GM12878 (cell line): ENCODE measurements around the gene ACTL6B. TPM values are rescaled to one million over a fixed set of nuclear protein-coding genes. Genes with fewer than 3 reads are reported as not detected.
A peak's percentile ranks its signal among the peaks of the same experiment; 100 is the strongest.

Experiments used
- ATAC-seq: fragments of 200-7000 bp; cut with Tn5 transposase; 3 replicates; pipeline ENCODE4 v1.9.1; 2020; ENCODE audit warnings: mild to moderate bottlenecking, moderate library complexity
- BruUV-seq: library from RNA; stranded (reverse); fragments of 400-500 nt; replicated peaks from 2 replicates; lab custom pipeline; 2021; lab: Mats Ljungman, UMichigan
- CTCF ChIA-PET: fragments of 300-600 bp; sonication (Branson Sonifier 250); formaldehyde crosslinking; extraction: SDS; loops from one replicate; lab custom pipeline; 2021; ENCODE audit warnings: inconsistent platforms; lab: Yijun Ruan, JAX
- POLR2A ChIA-PET: fragments of 350-600 bp; formaldehyde crosslinking; extraction: SDS; loops from one replicate; lab custom pipeline; 2021; ENCODE audit warnings: inconsistent platforms; lab: Charles Lee
- RAD21 ChIA-PET: fragments of 300-600 bp; sonication (Branson Sonifier 250); formaldehyde crosslinking; loops from one replicate; lab custom pipeline; 2023; ENCODE audit warnings: antibody characterized with exemption; ENCODE audit not compliant: unreplicated experiment; lab: Charles Lee
- SMC1A ChIA-PET: fragments of 300-600 bp; sonication (Branson Sonifier 250); formaldehyde crosslinking; loops from one replicate; lab custom pipeline; 2023; ENCODE audit not compliant: unreplicated experiment, uncharacterized antibody; lab: Charles Lee
- DNase-seq: peaks from one replicate; pipeline ENCODE4 v3.0.0-alpha.2; 2011; ENCODE audit warnings: low read depth, low spot score
- FAIRE-seq: peaks from 3 replicates; lab custom pipeline; 2011; peaks lifted over from hg19 to GRCh38; lab: Jason Lieb, UNC
- H2AFZ ChIP-seq: 2 replicates; pipeline ENCODE4 v1.6.0; 2011; ENCODE audit warnings: low read depth, low read length, control low read depth; ENCODE audit not compliant: control insufficient read depth
- H3K27ac ChIP-seq: 2 replicates; pipeline ENCODE4 v1.5.1; 2011; ENCODE audit warnings: control low read depth; ENCODE audit not compliant: control insufficient read depth, insufficient read depth
- H3K27me3 ChIP-seq, 2 experiments: replicated peaks in 1 of 2; 2 replicates each; pipeline versions ENCODE4 v1.6.0 to v1.6.1; 2011; ENCODE audit warnings: low read length in 1 of 2; ENCODE audit not compliant: control insufficient read depth in 2 of 2, insufficient read depth in 2 of 2
- H3K36me3 ChIP-seq, 2 experiments: 2 replicates each; pipeline ENCODE4 v1.5.1; 2011; ENCODE audit warnings: low read length in 1 of 2; ENCODE audit not compliant: control insufficient read depth in 2 of 2, insufficient read depth in 2 of 2
- H3K4me1 ChIP-seq: 2 replicates; pipeline ENCODE4 v1.6.1; 2011; ENCODE audit warnings: mild to moderate bottlenecking, low read length, moderate library complexity, mixed read lengths; ENCODE audit not compliant: control insufficient read depth, insufficient read depth
- H3K4me2 ChIP-seq: 2 replicates; pipeline ENCODE4 v1.6.0; 2011; ENCODE audit warnings: control low read depth; ENCODE audit not compliant: control insufficient read depth, insufficient read depth
- H3K4me3 ChIP-seq: fragments of 200-600 bp; sonication (generic); 2 replicates; pipeline ENCODE4 v1.5.1; 2016
- H3K79me2 ChIP-seq: 2 replicates; pipeline ENCODE4 v1.6.0; 2011; ENCODE audit warnings: low read length; ENCODE audit not compliant: control insufficient read depth, insufficient read depth
- H3K9ac ChIP-seq: 2 replicates; pipeline ENCODE4 v1.8.0; 2011; ENCODE audit warnings: low read length, control low read depth, mixed read lengths; ENCODE audit not compliant: control insufficient read depth, insufficient read depth
- H3K9me3 ChIP-seq: replicated peaks from 3 replicates; pipeline ENCODE4 v1.5.1; 2011; ENCODE audit warnings: mild to moderate bottlenecking, low read length; ENCODE audit not compliant: control insufficient read depth, insufficient read depth
- H4K20me1 ChIP-seq: 2 replicates; pipeline ENCODE4 v1.6.0; 2011; ENCODE audit not compliant: control insufficient read depth, insufficient read depth
- BRCA1 ChIP-seq: IDR thresholded peaks from 2 replicates; pipeline ENCODE4 v1.6.1; 2011; ENCODE audit warnings: low read depth, low read length, improper control_type of control experiment
- POLR2A ChIP-seq: IDR thresholded peaks from 2 replicates; pipeline ENCODE4 v1.6.1; 2011; ENCODE audit warnings: low read depth, mild to moderate bottlenecking, low read length
- POLR2AphosphoS2 ChIP-seq: IDR thresholded peaks from 2 replicates; pipeline ENCODE4 v1.6.1; 2011; ENCODE audit warnings: low read depth, mild to moderate bottlenecking, low read length, improper control_type of control experiment, moderate library complexity
- POLR2AphosphoS5 ChIP-seq: IDR thresholded peaks from 2 replicates; pipeline ENCODE4 v1.6.1; 2011; ENCODE audit warnings: mild to moderate bottlenecking, low read length, inconsistent platforms
- SMAD5 ChIP-seq: IDR thresholded peaks from 2 replicates; pipeline ENCODE4 v1.6.1; 2016; ENCODE audit warnings: antibody characterized with exemption, low read depth
- WGBS: methylation state at CpG from one replicate; pipeline ENCODE4 v1.1.6; 2016; ENCODE audit warnings: low lambda C conversion rate; ENCODE audit not compliant: insufficient replicate concordance, insufficient coverage; ENCODE audit errors: missing lambda C conversion rate; 5-methylcytosine and 5-hydroxymethylcytosine counted together
- in situ Hi-C: fragments of 300-500 bp; cut with MboI; formaldehyde crosslinking; loops from 9 replicates; pipeline ENCODE4 v1.14.3; 2018; ENCODE audit warnings: mixed read lengths
- intact Hi-C: fragments of 100-400 bp; cut with micrococcal nuclease; formaldehyde crosslinking; loops from one replicate; pipeline ENCODE4 v1.14.2; 2022; ENCODE audit not compliant: unreplicated experiment
- polyA plus RNA-seq, 11 experiments: library from polyadenylated mRNA; depleted of rRNA in 4 of 11; unstranded in 6 of 11; stranded (reverse) in 5 of 11; fragments of >200 nt; fragmentation: Nextera tagmentation in 4 of 11; fragmentation: Illumina TruSeq in 1 of 11; extraction: Ambion mirVana in 4 of 11; extraction: Trizol in 1 of 11; gene quantifications; 1 replicate in 1 of 11; 2 replicates in 10 of 11; pipeline versions ENCODE4 v1.2.1 to v1.2.3, GENCODE V29; 2011 to 2016; ENCODE audit warnings: inconsistent platforms in 2 of 11, missing spikeins in 2 of 11, low read depth in 1 of 11
- total RNA-seq, 4 experiments: library from RNA; depleted of rRNA in 3 of 4; stranded (reverse); fragments of >200 nt in 3 of 4; fragmentation: Illumina TruSeq in 1 of 4; extraction: Trizol in 1 of 4; gene quantifications; 2 replicates each; pipeline versions ENCODE4 v1.2.1 to v1.2.3, GENCODE V29; 2013 to 2021

Gene ACTL6B
- total and polyA plus RNA-seq, 10 of the 15 experiments (the other 5 are each of a cell fraction or from before 2014, with no cell fraction given), result not detected

- in situ Hi-C loops (loop anchor here (25.0 kb wide), 1 partner anchor 218 kb away; the partner anchor contains the start of gene SPACDR), intact Hi-C loops (no loop called here)
- DNase-seq, result no peak
- Histone ChIP-seq H3K9ac (no peak overlapping the region), H3K4me1 (no peaks in the 10 kb centered on the region), H3K27me3 (no peaks in the 10 kb centered on the region), H4K20me1 (no peaks in the 10 kb centered on the region), H3K79me2 (peaks cover 4% of the 10 kb centered on the region), H3K4me2 (no peak overlapping the region), H3K4me3 (no peak overlapping the region), H3K27ac (no peak overlapping the region), H3K9me3 (no peaks in the 10 kb centered on the region), H2AFZ (no peak overlapping the region), H3K36me3 (peaks cover 4 to 56% of the 10 kb centered on the region in 2 experiments; a peak in 3 of 4 replicates)
- ChIA-PET POLR2A (interaction anchor here (0.5 kb wide), 1 partner anchor 23 kb away, joined by 3 read pairs; no protein-coding TSS in a partner anchor), SMC1A (interaction anchor here (1.0 kb wide), 1 partner anchor 12 kb away, joined by 3 read pairs; no protein-coding TSS in a partner anchor), RAD21 (no interaction called here), CTCF (interaction anchor here (0.6 to 6.3 kb wide), 3 partner anchors 10 to 68 kb away, joined by 3 to 57 read pairs (median 5); partner anchors contain the start of genes MOSPD3 and POP7)
- BruUV-seq, result no TSS peak
- no peak for FAIRE-seq
- TF ChIP-seq SMAD5, result no peak
- peak; percentile 68; the same call in 1 of the 2 replicates for TF ChIP-seq POLR2AphosphoS5
- TF ChIP-seq POLR2A, result peak; percentile 72; the same call in 1 of the 2 replicates
- TF ChIP-seq BRCA1, result no peak
- peak; percentile 30; the same call in 1 of the 2 replicates for TF ChIP-seq POLR2AphosphoS2
- WGBS, result 89% methylated on average over 18 of the region's 18 CpGs
- no peak for ATAC-seq
Measured at GRCh38 chr7:100680576-100681271, 24.5 kb upstream of the ACTL6B start.
